WTC11 (cell line): ENCODE data around the gene AHNAK2.

ENCODE experiments used
- ATF6 ChIP-seq: sonication (generic); formaldehyde crosslinking; IDR thresholded peaks from 2 replicates; pipeline ENCODE4 v1.8.1; 2023; ENCODE audit warnings: mild to moderate bottlenecking, missing genetic modification reagents
- CREM ChIP-seq: sonication (generic); formaldehyde crosslinking; IDR thresholded peaks from 2 replicates; pipeline ENCODE4 v1.8.1; 2022; ENCODE audit warnings: mild to moderate bottlenecking, missing genetic modification reagents, moderate library complexity
- CTCF ChIP-seq: fragments of 200-600 bp; IDR thresholded peaks from 2 replicates; pipeline ENCODE4 v1.8.0; 2022; ENCODE audit warnings: antibody characterized with exemption
- FOXJ3 ChIP-seq: sonication (generic); formaldehyde crosslinking; IDR thresholded peaks from 2 replicates; pipeline ENCODE4 v1.9.0; 2021; ENCODE audit warnings: missing genetic modification reagents, mild to moderate bottlenecking, borderline replicate concordance
- GABPB1 ChIP-seq: sonication (generic); formaldehyde crosslinking; IDR thresholded peaks from 2 replicates; pipeline ENCODE4 v1.8.1; 2023; ENCODE audit warnings: mild to moderate bottlenecking, missing genetic modification reagents
- MAX ChIP-seq: sonication (generic); formaldehyde crosslinking; IDR thresholded peaks from 2 replicates; pipeline ENCODE4 v1.8.0; 2022; ENCODE audit warnings: mild to moderate bottlenecking, missing genetic modification reagents
- NFE2L1 ChIP-seq: sonication (generic); formaldehyde crosslinking; IDR thresholded peaks from 2 replicates; pipeline ENCODE4 v1.8.1; 2023; ENCODE audit warnings: missing genetic modification reagents
- PRDM15 ChIP-seq: sonication (generic); formaldehyde crosslinking; IDR thresholded peaks from 2 replicates; pipeline ENCODE4 v1.8.0; 2022; ENCODE audit warnings: missing genetic modification reagents
- SP1 ChIP-seq: sonication (generic); formaldehyde crosslinking; conservative IDR thresholded peaks from 2 replicates; pipeline ENCODE4 v1.8.1; 2022; ENCODE audit warnings: missing genetic modification reagents
- STAT6 ChIP-seq: sonication (generic); formaldehyde crosslinking; conservative IDR thresholded peaks from 2 replicates; pipeline ENCODE4 v1.8.1; 2023; ENCODE audit warnings: mild to moderate bottlenecking, low read depth, missing genetic modification reagents, moderate library complexity
- USF1 ChIP-seq: sonication (generic); formaldehyde crosslinking; IDR thresholded peaks from 2 replicates; pipeline ENCODE4 v1.8.0; 2022; ENCODE audit warnings: mild to moderate bottlenecking, missing genetic modification reagents
- ZSCAN18 ChIP-seq: fragments of 250-450 bp; sonication (Bioruptor Pico); IDR thresholded peaks from 2 replicates; pipeline ENCODE4 v2.1.2; 2022; ENCODE audit warnings: mild to moderate bottlenecking, moderate library complexity

GRCh38 chr14:104892531-104893434 lies 85.4 kb downstream of the AHNAK2 start:
- TF ChIP-seq ATF6 (CRISPR knock-in tag) (no peak), GABPB1 (no peak), NFE2L1 (no peak), CTCF (no peak), USF1 (no peak), FOXJ3 (CRISPR knock-in tag) (no peak), MAX (CRISPR knock-in tag) (no peak), SP1 (CRISPR knock-in tag) (no peak), CREM (CRISPR knock-in tag) (no peak), STAT6 (CRISPR knock-in tag) (no peak), ZSCAN18 (no peak), PRDM15 (no peak)
